Measurements from ENCODE around the gene CYP2W1. TPM values are rescaled to one million over a fixed set of nuclear protein-coding genes. Genes with fewer than 3 reads are reported as not detected.

The CYP2W1 gene
- total RNA-seq, 1 donor from 2014 or later: not detected

- peaks cover 14% of the 10 kb centered on the region for H3K4me1 ChIP-seq
- H3K9me3 Mint-ChIP-seq: no peaks in the 10 kb centered on the region
- no peak for DNase-seq (ENCODE audit: low spot score)
Measured at GRCh38 chr7:988963-989529, 6.1 kb downstream of the CYP2W1 start.

GRCh38 chr7:990352-990932 is 7.5 kb downstream of the CYP2W1 start:
- no peaks in the 10 kb centered on the region for H3K27me3 ChIP-seq
- H3K4me2 ChIP-seq: no peak overlapping the region
- Mint-ChIP-seq H3K27ac (no peak overlapping the region), H3K36me3 (no peaks in the 10 kb centered on the region), H3K27me3 (ENCODE audit: insufficient read depth, low read depth) (peaks cover 7% of the 10 kb centered on the region), H3K4me1 (peaks cover 13% of the 10 kb centered on the region), H3K9me3 (no peaks in the 10 kb centered on the region), H3K4me3 (no peak overlapping the region)
- H3K4me3 ChIP-seq: no peak overlapping the region
- no peak overlapping the region for H3K9ac ChIP-seq
- no peak overlapping the region for H2AFZ ChIP-seq (replicated peaks)
- H3F3A ChIP-seq (ENCODE audit: low read depth): peaks cover 4% of the 10 kb centered on the region
- peaks cover 14% of the 10 kb centered on the region for H3K4me1 ChIP-seq
- no peak for DNase-seq (ENCODE audit: low spot score)
- H3K36me3 ChIP-seq: no peaks in the 10 kb centered on the region
- H3K79me2 ChIP-seq (ENCODE audit: low read depth): no peaks in the 10 kb centered on the region
- peaks cover 3% of the 10 kb centered on the region for H4K20me1 ChIP-seq (ENCODE audit: low read depth)
- H3K9me3 ChIP-seq (ENCODE audit: low read depth): no peaks in the 10 kb centered on the region
- no peak overlapping the region for H3K27ac ChIP-seq
- TF ChIP-seq EZH2phosphoT487 (IDR thresholded peaks at IDR 0.05) (no peak), EZH2 (IDR thresholded peaks at IDR 0.05) (no peak)
- TF ChIP-seq, protein P1, sequence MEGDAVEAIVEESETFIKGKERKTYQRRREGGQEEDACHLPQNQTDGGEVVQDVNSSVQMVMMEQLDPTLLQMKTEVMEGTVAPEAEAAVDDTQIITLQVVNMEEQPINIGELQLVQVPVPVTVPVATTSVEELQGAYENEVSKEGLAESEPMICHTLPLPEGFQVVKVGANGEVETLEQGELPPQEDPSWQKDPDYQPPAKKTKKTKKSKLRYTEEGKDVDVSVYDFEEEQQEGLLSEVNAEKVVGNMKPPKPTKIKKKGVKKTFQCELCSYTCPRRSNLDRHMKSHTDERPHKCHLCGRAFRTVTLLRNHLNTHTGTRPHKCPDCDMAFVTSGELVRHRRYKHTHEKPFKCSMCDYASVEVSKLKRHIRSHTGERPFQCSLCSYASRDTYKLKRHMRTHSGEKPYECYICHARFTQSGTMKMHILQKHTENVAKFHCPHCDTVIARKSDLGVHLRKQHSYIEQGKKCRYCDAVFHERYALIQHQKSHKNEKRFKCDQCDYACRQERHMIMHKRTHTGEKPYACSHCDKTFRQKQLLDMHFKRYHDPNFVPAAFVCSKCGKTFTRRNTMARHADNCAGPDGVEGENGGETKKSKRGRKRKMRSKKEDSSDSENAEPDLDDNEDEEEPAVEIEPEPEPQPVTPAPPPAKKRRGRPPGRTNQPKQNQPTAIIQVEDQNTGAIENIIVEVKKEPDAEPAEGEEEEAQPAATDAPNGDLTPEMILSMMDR (IDR thresholded peaks at IDR 0.05): no peak

More at GRCh38 chr7:988963-989529, 6.1 kb downstream of the CYP2W1 start:
- Mint-ChIP-seq H3K27me3 (ENCODE audit: insufficient read depth, low read depth) (peaks cover 4% of the 10 kb centered on the region), H3K27ac (no peak overlapping the region), H3K4me3 (no peak overlapping the region), H3K36me3 (no peaks in the 10 kb centered on the region), H3K4me1 (peaks cover 9% of the 10 kb centered on the region)
- Histone ChIP-seq H3K4me2 (no peak overlapping the region), H3K4me3 (no peak overlapping the region), H3K9ac (no peak overlapping the region), H3K79me2 (ENCODE audit: low read depth) (no peaks in the 10 kb centered on the region), H3F3A (ENCODE audit: low read depth) (peaks cover 4% of the 10 kb centered on the region), H2AFZ (replicated peaks) (no peak overlapping the region), H3K9me3 (ENCODE audit: low read depth) (no peaks in the 10 kb centered on the region), H3K27me3 (no peaks in the 10 kb centered on the region), H3K36me3 (no peaks in the 10 kb centered on the region), H4K20me1 (ENCODE audit: low read depth) (peaks cover 3% of the 10 kb centered on the region), H3K27ac (no peak overlapping the region)
- TF ChIP-seq EZH2 (IDR thresholded peaks at IDR 0.05) (no peak), EZH2phosphoT487 (IDR thresholded peaks at IDR 0.05) (no peak)
- TF ChIP-seq, protein P1 (IDR thresholded peaks at IDR 0.05): no peak

DNA sequence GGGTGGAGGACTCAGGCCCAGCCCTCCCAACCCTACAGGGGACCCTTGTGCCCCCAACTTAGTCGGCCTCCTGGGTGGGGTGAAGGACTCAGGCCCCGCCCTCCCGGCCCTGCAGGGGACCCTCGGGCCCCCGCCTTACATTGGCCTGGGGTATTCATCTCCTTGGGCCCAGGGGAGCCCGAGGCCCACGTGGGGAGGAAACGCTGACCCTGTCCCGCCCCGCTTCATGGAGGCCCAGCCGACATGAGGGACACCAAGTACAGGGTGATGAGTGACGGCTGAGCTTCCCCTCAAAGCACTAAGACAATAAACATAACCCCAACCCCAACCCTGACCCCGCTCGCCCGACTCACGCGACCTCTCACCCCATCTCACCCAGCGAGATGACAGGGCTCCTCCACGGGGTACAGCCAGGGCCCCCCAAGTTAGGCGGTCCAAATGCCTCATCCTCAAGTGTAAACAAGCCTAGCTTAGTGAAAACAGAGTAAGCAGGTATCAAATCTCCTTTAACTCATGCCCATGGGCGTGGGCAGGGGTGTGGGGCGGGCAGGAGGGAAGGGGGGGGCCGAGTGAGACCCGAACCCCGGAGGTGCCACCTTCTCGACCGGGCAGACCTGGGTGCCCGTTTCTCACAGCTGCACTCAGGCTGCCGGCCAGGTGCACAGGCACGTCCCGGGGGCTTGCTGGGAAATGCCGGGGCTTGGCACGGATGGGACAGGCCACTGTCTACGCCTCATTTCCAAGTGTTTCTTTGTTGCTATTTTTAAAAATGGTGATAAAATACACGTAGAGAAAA is 8.2 kb downstream of the CYP2W1 start:
- Mint-ChIP-seq H3K4me1 (peaks cover 13% of the 10 kb centered on the region), H3K4me3 (no peak overlapping the region), H3K36me3 (no peaks in the 10 kb centered on the region), H3K27ac (no peak overlapping the region), H3K27me3 (ENCODE audit: insufficient read depth, low read depth) (peaks cover 4% of the 10 kb centered on the region), H3K9me3 (no peaks in the 10 kb centered on the region)
- Histone ChIP-seq H4K20me1 (ENCODE audit: low read depth) (peaks cover 3% of the 10 kb centered on the region), H3K9ac (no peak overlapping the region), H3K4me1 (peaks cover 14% of the 10 kb centered on the region), H3K27me3 (no peaks in the 10 kb centered on the region), H3K4me2 (no peak overlapping the region), H3K79me2 (ENCODE audit: low read depth) (no peaks in the 10 kb centered on the region), H2AFZ (replicated peaks) (no peak overlapping the region), H3K27ac (no peak overlapping the region), H3K9me3 (ENCODE audit: low read depth) (no peaks in the 10 kb centered on the region), H3K36me3 (no peaks in the 10 kb centered on the region), H3F3A (ENCODE audit: low read depth) (peaks cover 4% of the 10 kb centered on the region), H3K4me3 (no peak overlapping the region)
- no peak for DNase-seq (ENCODE audit: low spot score)
- TF ChIP-seq EZH2phosphoT487 (IDR thresholded peaks at IDR 0.05): no peak
- TF ChIP-seq, protein P1 (IDR thresholded peaks at IDR 0.05): no peak
- no peak for TF ChIP-seq EZH2 (IDR thresholded peaks at IDR 0.05)
